HTR-8/SVneo (cell line): ENCODE results near the gene LCOR.
"Not testable (repeated sequence)": the region's sequence is repeated elsewhere in the genome, so short reads cannot be mapped to it uniquely, and the experiment has no call there.

ENCODE experiments used
- DNase-seq: peaks from one replicate; pipeline ENCODE4 v3.0.0; 2011; ENCODE audit warnings: low spot score, mixed read lengths; ENCODE audit not compliant: insufficient read length
- FAIRE-seq: peaks from 2 replicates; lab custom pipeline; 2011; peaks lifted over from hg19 to GRCh38; lab: Jason Lieb, UNC

Gene LCOR

DNA sequence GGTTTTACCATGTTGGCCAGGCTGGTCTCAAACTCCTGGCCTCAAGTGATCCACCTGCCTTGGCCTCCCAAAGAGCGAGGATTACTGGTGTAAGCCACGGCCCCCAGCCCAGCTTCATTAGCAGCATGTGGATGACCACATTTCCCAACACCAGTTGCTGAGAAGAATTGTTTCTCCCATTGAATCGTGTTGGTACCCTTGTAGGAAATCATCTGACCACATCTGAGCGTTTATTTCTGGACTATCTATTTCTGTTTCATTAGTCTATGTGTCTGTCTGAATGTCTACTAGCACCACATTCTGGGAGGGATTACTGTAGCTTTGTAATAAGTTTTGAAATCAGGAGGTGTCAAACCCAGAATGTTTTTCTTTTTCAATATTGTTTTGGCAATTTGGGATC, 89.6 kb downstream of the LCOR start:
- DNase-seq (no peak), FAIRE-seq (no peak)

DNA sequence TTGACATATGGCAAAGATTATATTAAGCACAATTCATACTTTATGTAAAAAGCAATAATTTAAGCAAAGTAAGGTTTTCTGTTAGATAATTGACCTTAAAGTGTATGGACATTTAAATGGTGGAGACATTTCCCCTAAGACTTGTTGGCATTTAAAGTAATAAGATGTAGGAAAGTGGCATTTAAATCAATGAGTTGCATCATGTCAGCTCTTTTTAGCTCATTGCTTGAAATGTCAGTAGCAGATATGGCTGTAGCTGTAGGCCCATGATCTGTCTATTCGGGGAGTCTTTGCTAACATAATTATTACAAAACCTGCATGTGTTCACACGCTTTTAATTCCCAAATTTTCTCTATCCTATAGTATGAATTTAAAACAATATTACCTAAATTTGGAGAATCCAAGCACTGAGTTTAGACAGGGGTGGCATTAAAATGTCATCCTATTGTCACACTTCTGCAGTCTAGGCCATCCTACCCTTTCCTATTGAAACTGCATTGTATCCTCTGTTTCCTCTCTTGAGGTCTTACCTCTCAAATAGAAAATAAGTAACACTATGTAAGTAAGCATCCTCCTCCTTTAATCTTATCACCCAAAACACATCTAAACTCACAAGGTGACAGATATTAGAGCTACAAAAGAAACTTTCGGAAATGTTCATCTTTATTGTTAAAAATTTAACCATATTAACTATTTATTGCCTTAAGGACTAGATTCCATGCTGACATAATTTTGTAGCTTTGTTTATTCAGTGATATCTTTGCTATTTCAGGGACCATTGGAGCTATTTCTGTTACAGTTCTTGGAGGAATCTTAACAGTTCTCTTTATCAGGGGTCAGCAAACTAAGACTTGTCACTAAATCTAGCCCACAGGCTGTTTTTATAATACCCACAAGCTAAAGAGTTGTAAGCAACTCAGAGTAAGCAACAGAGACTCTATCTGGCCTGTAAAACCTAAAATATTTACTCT, 91.2 kb downstream of the LCOR start:
- no peak for FAIRE-seq

GRCh38 chr10:96924861-96925260, 92.8 kb downstream of the LCOR start:
- FAIRE-seq: no peak
- DNase-seq: no peak

More for the DNA sequence above, 91.2 kb downstream of the LCOR start:
- no peak for DNase-seq

DNA sequence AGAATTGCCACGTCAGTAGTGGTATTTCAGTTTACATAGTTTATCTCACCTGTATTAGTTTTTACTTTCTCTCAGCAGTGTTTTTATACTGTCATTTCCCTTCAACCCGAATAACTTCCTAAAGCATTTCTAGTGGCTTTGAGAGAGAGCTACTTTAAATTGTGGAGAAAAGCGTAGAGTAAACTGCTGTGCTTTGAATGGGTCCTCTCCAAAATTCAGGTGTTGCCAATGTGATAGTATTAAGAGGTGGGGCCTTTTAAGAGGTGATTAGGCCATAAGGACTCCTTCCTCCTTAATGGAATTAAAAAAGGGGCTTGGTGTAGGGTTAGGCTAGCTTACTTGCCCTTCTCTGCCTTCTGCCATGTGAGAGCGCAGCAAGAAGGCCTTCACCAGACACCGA, 98.4 kb downstream of the LCOR start:
- DNase-seq: no peak
- FAIRE-seq: no peak

DNA sequence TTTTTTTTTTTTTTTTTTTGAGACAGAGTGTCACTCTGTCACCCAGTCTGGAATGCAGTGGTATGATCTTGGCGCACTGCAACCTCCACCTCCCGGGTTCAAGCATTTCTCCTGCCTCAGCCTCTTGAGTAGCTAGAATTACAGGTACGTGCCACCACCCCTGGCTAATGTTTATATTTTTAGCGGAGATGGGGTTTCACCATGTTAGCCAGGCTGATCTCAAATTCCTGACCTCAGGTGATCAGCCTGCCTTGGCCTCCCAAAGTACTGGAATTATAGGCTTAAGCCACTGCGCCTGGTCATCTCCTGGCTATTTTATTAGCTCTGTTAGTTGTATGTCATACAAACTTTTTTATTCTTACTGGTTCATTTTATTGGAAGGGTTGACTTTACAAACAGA, 103.0 kb downstream of the LCOR start:
- FAIRE-seq (no peak), DNase-seq (no peak)

GRCh38 chr10:96935810-96936209, 103.7 kb downstream of the LCOR start:
- FAIRE-seq: no peak
- DNase-seq: no peak

- not testable (repeated sequence) for DNase-seq, FAIRE-seq
Observed at GRCh38 chr10:96943161-96943560, 111.1 kb downstream of the LCOR start.

- DNase-seq (no peak), FAIRE-seq (no peak)
Observed at GRCh38 chr10:96947036-96947435, 114.9 kb downstream of the LCOR start.

DNA sequence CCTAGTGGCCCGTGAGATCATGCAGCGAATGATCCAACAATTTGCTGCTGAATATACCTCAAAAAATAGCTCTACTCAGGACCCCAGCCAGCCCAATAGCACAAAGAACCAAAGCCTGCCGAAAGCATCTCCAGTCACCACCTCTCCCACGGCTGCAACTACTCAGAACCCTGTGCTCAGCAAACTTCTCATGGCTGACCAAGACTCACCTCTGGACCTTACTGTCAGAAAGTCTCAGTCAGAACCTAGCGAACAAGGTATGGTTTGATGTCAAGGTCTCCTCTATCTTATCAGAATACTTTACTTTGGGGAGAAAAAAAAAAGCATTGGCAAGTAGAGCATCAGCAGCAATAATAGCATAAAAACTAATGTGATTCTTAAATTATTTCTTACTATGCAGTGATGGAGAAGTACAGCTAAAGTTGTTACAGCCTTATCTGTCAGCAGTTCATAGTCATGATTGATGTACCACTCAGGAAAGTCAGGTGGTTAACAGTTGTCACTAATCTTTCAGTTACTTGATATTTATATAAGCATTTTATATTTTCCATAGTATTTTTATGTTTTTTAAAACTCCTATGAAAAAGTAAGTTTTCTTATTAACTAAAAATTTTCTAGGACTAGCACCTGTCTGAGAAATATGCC, 117.1 kb downstream of the LCOR start:
- no peak for DNase-seq
- FAIRE-seq: no peak

GRCh38 chr10:96951954-96952353, 119.9 kb downstream of the LCOR start:
- FAIRE-seq (no peak), DNase-seq (no peak)

GRCh38 chr10:96955794-96956193, 123.7 kb downstream of the LCOR start:
- DNase-seq (no peak), FAIRE-seq (no peak)

DNA sequence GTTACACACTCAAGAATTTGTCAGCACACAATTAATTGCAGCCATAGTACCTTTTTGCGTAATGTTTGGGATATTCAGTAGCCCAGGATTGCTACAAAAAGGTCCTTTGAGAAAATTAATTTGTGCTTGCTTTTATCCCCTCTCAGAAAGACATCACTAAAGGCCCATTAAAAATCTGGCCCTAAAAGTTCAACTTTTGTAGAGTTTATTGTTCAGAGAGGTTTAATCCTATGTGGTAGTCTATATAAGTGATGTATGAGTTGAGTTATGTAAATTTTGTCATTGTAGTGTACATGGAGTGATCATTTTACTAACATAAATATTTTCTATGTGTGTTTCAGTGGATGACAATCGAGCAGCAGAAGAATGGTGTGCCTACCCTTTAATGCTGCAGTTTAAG, 126.0 kb downstream of the LCOR start:
- no peak for FAIRE-seq
- DNase-seq: no peak

DNA sequence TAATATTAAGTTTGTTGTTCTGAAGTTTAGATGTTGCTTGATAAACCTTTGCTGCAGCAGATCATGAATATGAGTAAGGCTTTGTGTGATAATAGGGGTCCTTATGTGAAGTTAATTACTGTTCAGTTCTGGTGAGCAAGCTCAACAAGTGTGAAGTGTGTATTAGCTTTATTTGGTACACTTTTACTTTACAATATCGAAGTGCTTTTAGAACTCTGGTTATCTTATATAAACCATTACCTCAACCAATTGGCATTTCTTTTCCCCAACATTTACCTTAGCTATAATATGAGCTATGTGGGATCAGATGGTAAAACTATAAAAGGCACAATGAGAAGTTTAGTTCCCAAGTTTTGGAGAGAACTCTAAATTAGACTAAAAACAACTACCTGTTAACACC, 127.6 kb downstream of the LCOR start:
- no peak for DNase-seq
- FAIRE-seq: no peak

- no peak for FAIRE-seq
- DNase-seq: no peak
Observed at GRCh38 chr10:96960872-96961271, 128.8 kb downstream of the LCOR start.

- no peak for FAIRE-seq
- DNase-seq: no peak
Observed at GRCh38 chr10:96964131-96964530, 132.0 kb downstream of the LCOR start.

DNA sequence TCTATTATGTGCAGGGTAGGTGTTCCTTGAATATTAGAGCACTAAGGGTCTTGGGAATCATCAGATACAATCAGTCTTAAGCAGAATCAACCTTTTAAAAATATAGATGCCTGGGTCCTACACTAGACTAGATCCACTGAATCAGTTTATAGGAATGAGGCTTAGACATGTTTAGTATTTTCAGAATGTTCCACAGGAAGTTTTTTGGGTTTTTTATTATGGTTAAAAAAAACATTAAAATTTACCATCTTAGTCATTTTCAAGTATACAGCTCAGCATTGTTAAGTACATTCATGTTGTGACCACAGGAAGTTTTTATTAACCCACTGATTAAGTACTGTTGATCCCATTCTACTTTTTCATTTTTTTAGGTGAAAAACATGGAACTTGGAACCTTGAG, 135.7 kb downstream of the LCOR start:
- no peak for FAIRE-seq

DNA sequence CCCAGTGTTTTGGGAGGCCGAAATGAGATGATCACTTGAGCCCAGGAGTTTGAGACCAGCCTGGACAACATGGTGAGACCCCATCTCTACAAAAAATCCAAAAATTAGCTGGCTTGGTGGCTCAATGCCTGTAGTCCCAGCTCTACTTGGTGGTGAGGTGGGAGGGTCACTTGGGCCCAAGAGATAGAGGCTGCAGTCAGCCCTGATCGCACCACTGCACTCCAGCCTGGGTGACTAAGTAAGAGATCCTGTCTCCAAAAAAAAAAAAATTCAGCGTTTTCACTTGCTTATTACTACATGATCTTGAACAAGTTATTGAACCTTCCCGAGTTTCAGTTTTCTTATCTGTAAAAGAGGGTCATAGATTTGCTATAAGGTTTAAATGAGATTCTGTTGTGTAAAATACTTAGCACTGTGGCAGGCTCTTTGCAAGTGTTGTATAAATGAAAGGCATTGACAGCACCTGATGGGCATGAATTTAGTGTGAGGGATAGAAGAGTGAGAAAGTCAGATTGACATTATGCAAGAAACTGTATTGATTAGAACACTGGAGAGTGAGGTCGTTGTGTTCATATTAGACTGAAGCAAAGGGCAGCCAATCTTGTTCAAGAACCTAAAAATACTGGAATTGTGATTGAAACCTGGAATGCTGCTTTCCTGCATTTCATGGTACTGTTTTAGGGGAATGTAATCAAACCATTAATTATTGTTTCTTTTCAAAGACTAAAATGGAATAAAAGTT, 136.8 kb downstream of the LCOR start:
- DNase-seq (no peak), FAIRE-seq (no peak)

More for the DNA sequence above, 135.7 kb downstream of the LCOR start:
- DNase-seq: no peak

- FAIRE-seq (no peak), DNase-seq (no peak)
Observed at GRCh38 chr10:96971324-96971723, 139.2 kb downstream of the LCOR start.

GRCh38 chr10:96972264-96972663, 140.2 kb downstream of the LCOR start:
- FAIRE-seq (no peak), DNase-seq (no peak)

DNA sequence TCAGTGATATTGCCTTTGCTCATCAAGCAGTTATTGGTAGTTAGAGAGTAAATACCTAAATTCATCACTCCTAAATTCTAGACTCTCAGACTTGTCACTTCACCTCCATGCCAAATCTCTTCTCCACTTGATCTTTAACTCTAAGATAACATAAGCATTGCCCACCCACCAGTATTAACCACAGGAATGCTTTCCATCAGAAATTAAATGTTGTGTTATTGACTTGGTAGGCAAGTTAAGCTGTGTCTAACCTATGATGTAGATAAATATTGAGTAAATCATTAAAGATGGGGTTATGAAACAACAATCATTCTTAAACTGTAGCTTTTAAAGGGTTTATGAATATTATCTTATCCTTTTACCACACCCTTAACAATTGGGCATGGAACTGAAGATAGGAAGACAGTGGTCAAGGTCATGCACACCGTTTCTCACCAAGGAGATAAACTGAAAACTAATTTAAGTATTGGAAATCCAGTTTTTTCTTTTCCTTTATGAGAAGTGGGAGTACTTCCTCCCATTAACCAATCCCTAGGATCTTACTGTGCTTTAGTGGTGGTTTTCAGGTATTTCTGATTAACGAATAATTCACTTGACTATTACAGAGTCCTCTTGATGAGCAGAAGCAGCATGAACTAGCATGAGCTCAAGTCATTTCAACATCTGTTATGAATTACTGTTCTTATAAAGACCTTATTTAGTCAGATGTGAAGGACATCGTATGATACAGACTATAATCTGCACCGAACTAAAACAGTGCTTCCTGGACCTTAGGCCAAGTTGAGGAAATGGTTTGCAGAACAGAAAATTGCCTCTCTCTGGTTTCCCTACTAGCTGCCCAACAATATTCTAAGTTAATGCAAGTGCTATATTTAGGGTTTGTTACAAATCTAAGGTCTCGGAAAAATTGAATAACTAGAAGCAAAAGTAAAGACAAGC, 142.0 kb downstream of the LCOR start:
- FAIRE-seq (no peak), DNase-seq (no peak)
